ENCODE results near the gene SP9.

SP9 gene

DNA sequence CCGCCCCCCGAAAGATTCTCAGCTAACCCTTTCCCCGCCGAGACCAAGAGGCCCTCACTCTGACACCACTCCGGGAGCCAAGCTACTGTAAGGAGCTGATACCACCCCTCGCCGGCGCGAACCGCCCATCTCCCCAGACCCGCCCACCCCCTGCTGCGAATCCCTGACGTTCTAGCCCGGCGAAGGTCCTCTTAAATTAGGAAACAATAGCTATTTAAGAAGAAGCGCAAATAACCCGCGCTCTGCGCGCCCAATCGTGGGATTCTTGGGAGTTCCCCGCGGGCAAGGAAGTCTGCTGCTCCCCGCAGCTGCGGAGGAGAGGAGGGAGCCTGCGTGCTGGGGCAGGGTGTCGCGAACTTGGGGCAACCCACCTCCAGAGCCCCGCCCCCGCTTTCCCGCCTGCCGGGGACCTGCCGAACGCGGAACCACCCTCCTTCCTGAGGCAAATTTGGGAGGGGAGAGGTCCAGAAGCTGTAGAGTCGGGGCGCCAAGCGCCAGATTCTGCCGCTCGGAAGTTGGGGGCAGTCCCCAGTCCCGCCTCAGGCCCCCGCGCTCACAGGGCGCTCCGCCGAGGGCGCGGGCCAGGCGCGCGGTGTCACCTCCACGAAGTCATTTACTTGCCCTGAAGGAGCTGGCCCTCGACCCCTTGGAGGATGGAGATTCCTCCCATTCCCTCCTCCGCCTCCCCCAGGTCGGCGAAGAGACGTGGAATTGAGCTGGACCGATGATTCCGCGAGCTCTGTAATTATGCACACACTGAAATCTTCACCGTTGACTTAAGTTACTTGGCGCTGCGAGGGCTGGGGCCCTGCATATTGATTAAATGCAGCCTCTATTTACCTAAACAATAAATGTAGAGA is 8.4 kb upstream of the SP9 start:
- no peak overlapping the region for H3K4me3 ChIP-seq (ENCODE audit: low read length, poor library complexity, severe bottlenecking)
- TF ChIP-seq, protein P1, sequence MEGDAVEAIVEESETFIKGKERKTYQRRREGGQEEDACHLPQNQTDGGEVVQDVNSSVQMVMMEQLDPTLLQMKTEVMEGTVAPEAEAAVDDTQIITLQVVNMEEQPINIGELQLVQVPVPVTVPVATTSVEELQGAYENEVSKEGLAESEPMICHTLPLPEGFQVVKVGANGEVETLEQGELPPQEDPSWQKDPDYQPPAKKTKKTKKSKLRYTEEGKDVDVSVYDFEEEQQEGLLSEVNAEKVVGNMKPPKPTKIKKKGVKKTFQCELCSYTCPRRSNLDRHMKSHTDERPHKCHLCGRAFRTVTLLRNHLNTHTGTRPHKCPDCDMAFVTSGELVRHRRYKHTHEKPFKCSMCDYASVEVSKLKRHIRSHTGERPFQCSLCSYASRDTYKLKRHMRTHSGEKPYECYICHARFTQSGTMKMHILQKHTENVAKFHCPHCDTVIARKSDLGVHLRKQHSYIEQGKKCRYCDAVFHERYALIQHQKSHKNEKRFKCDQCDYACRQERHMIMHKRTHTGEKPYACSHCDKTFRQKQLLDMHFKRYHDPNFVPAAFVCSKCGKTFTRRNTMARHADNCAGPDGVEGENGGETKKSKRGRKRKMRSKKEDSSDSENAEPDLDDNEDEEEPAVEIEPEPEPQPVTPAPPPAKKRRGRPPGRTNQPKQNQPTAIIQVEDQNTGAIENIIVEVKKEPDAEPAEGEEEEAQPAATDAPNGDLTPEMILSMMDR (conservative IDR thresholded peaks at IDR 0.05; ENCODE audit: low read length): no peak
- no peak for TF ChIP-seq EZH2phosphoT487 (IDR thresholded peaks at IDR 0.05; ENCODE audit: borderline replicate concordance)
- H3K9me2 ChIP-seq (replicated peaks; ENCODE audit: low read depth, low read length): no peaks in the 10 kb centered on the region
- H3K4me1 ChIP-seq (ENCODE audit: insufficient read depth, low read length, poor library complexity, severe bottlenecking): no peaks in the 10 kb centered on the region
- no peak overlapping the region for H3K9ac ChIP-seq (ENCODE audit: low read depth, low read length, poor library complexity, severe bottlenecking)
- peaks cover 5% of the 10 kb centered on the region for H3K27me3 ChIP-seq (ENCODE audit: insufficient read depth, low read length, poor library complexity, severe bottlenecking)
- H3K4me2 ChIP-seq (ENCODE audit: low read depth, low read length, poor library complexity, severe bottlenecking): no peak overlapping the region
- H4K20me1 ChIP-seq (ENCODE audit: insufficient read depth, low read length, poor library complexity, severe bottlenecking): no peaks in the 10 kb centered on the region
- no peaks in the 10 kb centered on the region for H3K79me2 ChIP-seq (ENCODE audit: insufficient read depth, low read length)
- H3K9me3 ChIP-seq (ENCODE audit: insufficient read depth, low read depth, low read length): no peaks in the 10 kb centered on the region
- H2AFZ ChIP-seq (ENCODE audit: low read length): no peak overlapping the region
- H3K36me3 ChIP-seq (ENCODE audit: insufficient read depth, low read length): no peaks in the 10 kb centered on the region
- H3F3A ChIP-seq (ENCODE audit: low read depth): no peaks in the 10 kb centered on the region

- Histone ChIP-seq H3K79me2 (ENCODE audit: insufficient read depth, low read length) (no peaks in the 10 kb centered on the region), H3K4me2 (ENCODE audit: low read depth, low read length, poor library complexity, severe bottlenecking) (no peak overlapping the region), H2AFZ (ENCODE audit: low read length) (no peak overlapping the region), H3K9me3 (ENCODE audit: insufficient read depth, low read depth, low read length) (no peaks in the 10 kb centered on the region), H3K9ac (ENCODE audit: low read depth, low read length, poor library complexity, severe bottlenecking) (no peak overlapping the region), H3F3A (ENCODE audit: low read depth) (no peaks in the 10 kb centered on the region), H4K20me1 (ENCODE audit: insufficient read depth, low read length, poor library complexity, severe bottlenecking) (no peaks in the 10 kb centered on the region), H3K4me3 (ENCODE audit: low read length, poor library complexity, severe bottlenecking) (no peak overlapping the region), H3K36me3 (ENCODE audit: insufficient read depth, low read length) (no peaks in the 10 kb centered on the region), H3K27me3 (ENCODE audit: insufficient read depth, low read length, poor library complexity, severe bottlenecking) (peaks cover 5% of the 10 kb centered on the region), H3K9me2 (replicated peaks; ENCODE audit: low read depth, low read length) (no peaks in the 10 kb centered on the region), H3K4me1 (ENCODE audit: insufficient read depth, low read length, poor library complexity, severe bottlenecking) (no peaks in the 10 kb centered on the region)
- TF ChIP-seq EZH2phosphoT487 (IDR thresholded peaks at IDR 0.05; ENCODE audit: borderline replicate concordance): no peak
- TF ChIP-seq, protein P1 (conservative IDR thresholded peaks at IDR 0.05; ENCODE audit: low read length): no peak
Measured at GRCh38 chr2:174327021-174327840, 7.5 kb upstream of the SP9 start.

DNA sequence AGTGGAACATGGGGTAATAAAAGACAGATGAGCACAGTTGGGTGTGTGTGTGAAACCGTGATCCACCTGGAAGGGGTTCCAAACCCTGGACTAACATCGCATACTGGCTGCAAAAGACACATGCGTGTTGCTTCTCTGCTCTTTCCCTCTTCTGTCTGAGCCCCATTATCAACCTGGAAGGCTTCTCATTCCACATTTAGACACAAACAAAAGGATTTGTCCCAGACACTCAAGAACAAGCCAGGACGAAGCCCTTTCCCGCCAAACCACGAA is 7.0 kb upstream of the SP9 start:
- Histone ChIP-seq H2AFZ (ENCODE audit: low read length) (no peak overlapping the region), H3K36me3 (ENCODE audit: insufficient read depth, low read length) (no peaks in the 10 kb centered on the region), H3K79me2 (ENCODE audit: insufficient read depth, low read length) (no peaks in the 10 kb centered on the region), H3K4me1 (ENCODE audit: insufficient read depth, low read length, poor library complexity, severe bottlenecking) (no peaks in the 10 kb centered on the region), H3K27me3 (ENCODE audit: insufficient read depth, low read length, poor library complexity, severe bottlenecking) (peaks cover 5% of the 10 kb centered on the region), H3K9me3 (ENCODE audit: insufficient read depth, low read depth, low read length) (no peaks in the 10 kb centered on the region), H4K20me1 (ENCODE audit: insufficient read depth, low read length, poor library complexity, severe bottlenecking) (no peaks in the 10 kb centered on the region), H3K4me3 (ENCODE audit: low read length, poor library complexity, severe bottlenecking) (no peak overlapping the region), H3K9me2 (replicated peaks; ENCODE audit: low read depth, low read length) (no peaks in the 10 kb centered on the region), H3K9ac (ENCODE audit: low read depth, low read length, poor library complexity, severe bottlenecking) (no peak overlapping the region), H3F3A (ENCODE audit: low read depth) (no peaks in the 10 kb centered on the region), H3K4me2 (ENCODE audit: low read depth, low read length, poor library complexity, severe bottlenecking) (no peak overlapping the region)
- TF ChIP-seq EZH2phosphoT487 (IDR thresholded peaks at IDR 0.05; ENCODE audit: borderline replicate concordance): no peak
- TF ChIP-seq, protein P1 (conservative IDR thresholded peaks at IDR 0.05; ENCODE audit: low read length): no peak

Measured in Loucy (cell line).